H1 (cell line): Measurements from ENCODE around the gene HELT. TPM values are rescaled to one million over a fixed set of nuclear protein-coding genes. Genes with fewer than 3 reads are reported as not detected.
A peak's percentile ranks its signal among the peaks of the same experiment; 100 is the strongest.

Source experiments
- CTCF ChIA-PET: fragments of 300-600 bp; sonication (Branson Sonifier 250); formaldehyde crosslinking; loops from one replicate; lab custom pipeline; 2021; ENCODE audit not compliant: partially characterized antibody; lab: Charles Lee
- POLR2A ChIA-PET: fragments of 300-600 bp; sonication (Branson Sonifier 250); formaldehyde crosslinking; loops from one replicate; lab custom pipeline; 2021; ENCODE audit warnings: inconsistent platforms; ENCODE audit not compliant: partially characterized antibody; lab: Charles Lee
- DNase-seq, 2 experiments: peaks; one replicate each; pipeline versions ENCODE4 v3.0.0 to v3.0.0-alpha.2; 2010 to 2022; ENCODE audit warnings: low spot score in 2 of 2, low read depth in 1 of 2, mixed read lengths in 1 of 2
- FAIRE-seq: peaks from 2 replicates; lab custom pipeline; 2011; peaks lifted over from hg19 to GRCh38; lab: Jason Lieb, UNC
- H2AFZ ChIP-seq: 2 replicates; pipeline ENCODE4 v1.8.1; 2012; ENCODE audit warnings: low read length, inconsistent platforms
- H2AK5ac ChIP-seq: 2 replicates; pipeline ENCODE4 v1.6.1; 2013; ENCODE audit warnings: low read depth, low read length
- H2BK120ac ChIP-seq: replicated peaks from 2 replicates; pipeline ENCODE3; 2013; ENCODE audit warnings: low read depth, low read length, inconsistent platforms
- H2BK12ac ChIP-seq: 2 replicates; pipeline ENCODE4 v1.6.1; 2013; ENCODE audit warnings: low read depth, low read length
- H2BK15ac ChIP-seq: 2 replicates; pipeline ENCODE4 v1.6.1; 2013; ENCODE audit warnings: low read length
- H2BK20ac ChIP-seq: 2 replicates; pipeline ENCODE4 v1.6.1; 2013; ENCODE audit warnings: low read length
- H2BK5ac ChIP-seq: 2 replicates; pipeline ENCODE4 v1.6.1; 2013; ENCODE audit warnings: low read depth, low read length
- H3K14ac ChIP-seq: 2 replicates; pipeline ENCODE4 v1.6.1; 2013; ENCODE audit warnings: inconsistent platforms; ENCODE audit not compliant: insufficient read length
- H3K18ac ChIP-seq: 2 replicates; pipeline ENCODE4 v1.6.1; 2013; ENCODE audit warnings: low read length; ENCODE audit errors: extremely low read depth
- H3K23ac ChIP-seq: 2 replicates; pipeline ENCODE4 v1.6.1; 2013; ENCODE audit warnings: inconsistent platforms; ENCODE audit not compliant: insufficient read length
- H3K23me2 ChIP-seq: 2 replicates; pipeline ENCODE4 v1.6.1; 2013; ENCODE audit warnings: low read depth, low read length
- H3K27ac ChIP-seq: 2 replicates; pipeline ENCODE4 v1.6.1; 2011; ENCODE audit warnings: low read depth, low read length, inconsistent platforms
- H3K27me3 ChIP-seq, 4 experiments: replicated peaks in 1 of 4; 1 replicate in 1 of 4; 2 replicates in 3 of 4; pipeline versions ENCODE4 v1.6.1 to v1.8.1; 2011 to 2013; ENCODE audit warnings: low read length in 3 of 4, mild to moderate bottlenecking in 3 of 4, inconsistent platforms in 2 of 4, mixed read lengths in 2 of 4, moderate library complexity in 1 of 4; ENCODE audit not compliant: control insufficient read depth in 3 of 4, insufficient read depth in 3 of 4; ENCODE audit errors: extremely low read depth in 1 of 4
- H3K36me3 ChIP-seq, 4 experiments: 2 replicates each; pipeline versions ENCODE4 v1.6.1 to v1.8.1; 2011 to 2013; ENCODE audit warnings: mild to moderate bottlenecking in 4 of 4, low read length in 3 of 4, moderate library complexity in 2 of 4, control low read depth in 1 of 4, inconsistent platforms in 1 of 4; ENCODE audit not compliant: insufficient read depth in 4 of 4, control insufficient read depth in 2 of 4
- H3K4ac ChIP-seq: replicated peaks from 2 replicates; pipeline ENCODE3; 2013; ENCODE audit warnings: low read length, low read depth, mixed read lengths, inconsistent platforms; ENCODE audit not compliant: insufficient read length
- H3K4me1 ChIP-seq, 4 experiments: replicated peaks in 1 of 4; 1 replicate in 1 of 4; 2 replicates in 3 of 4; pipeline versions ENCODE4 v1.6.1 to v1.8.1; 2011 to 2013; ENCODE audit warnings: low read length in 3 of 4, inconsistent platforms in 2 of 4, mixed read lengths in 1 of 4; ENCODE audit not compliant: insufficient read depth in 4 of 4, control insufficient read depth in 3 of 4
- H3K4me2 ChIP-seq, 2 experiments: 2 replicates each; pipeline versions ENCODE4 v1.6.1 to v1.8.1; 2011 to 2013; ENCODE audit warnings: low read depth in 2 of 2, low read length in 2 of 2, control low read depth in 1 of 2, inconsistent platforms in 1 of 2, mild to moderate bottlenecking in 1 of 2; ENCODE audit not compliant: insufficient read depth in 1 of 2
- H3K4me3 ChIP-seq, 4 experiments: fragments of 200-600, 300-600 bp in 1 of 4; sonication (generic), shearing (Covaris generic), sonication (Bioruptor Twin) in 1 of 4; 2 replicates each; pipeline versions ENCODE4 v1.5.1 to v1.8.1; 2011 to 2016; ENCODE audit warnings: low read length in 4 of 4, low read depth in 3 of 4, control low read depth in 2 of 4, inconsistent platforms in 2 of 4, mild to moderate bottlenecking in 2 of 4, mixed read lengths in 1 of 4, moderate library complexity in 1 of 4; ENCODE audit not compliant: insufficient read depth in 2 of 4; ENCODE audit errors: extremely low read depth in 1 of 4
- H3K56ac ChIP-seq: replicated peaks from 2 replicates; pipeline ENCODE3; 2013; ENCODE audit warnings: low read depth, mild to moderate bottlenecking, mixed read lengths, low read length, inconsistent platforms; ENCODE audit not compliant: insufficient read length
- H3K79me1 ChIP-seq: 2 replicates; pipeline ENCODE4 v1.6.1; 2013; ENCODE audit warnings: low read depth, low read length, control low read depth
- H3K79me2 ChIP-seq, 2 experiments: 2 replicates each; pipeline versions ENCODE4 v1.6.1 to v1.8.1; 2012 to 2013; ENCODE audit warnings: low read length in 2 of 2, mild to moderate bottlenecking in 2 of 2, inconsistent platforms in 1 of 2; ENCODE audit not compliant: insufficient read depth in 2 of 2, control insufficient read depth in 1 of 2
- H3K9ac ChIP-seq, 4 experiments: replicated peaks in 1 of 4; 1 replicate in 1 of 4; 2 replicates in 3 of 4; pipeline versions ENCODE4 v1.6.1 to v1.8.1; 2011 to 2013; ENCODE audit warnings: low read depth in 3 of 4, low read length in 3 of 4, control low read depth in 2 of 4, mild to moderate bottlenecking in 2 of 4, moderate library complexity in 2 of 4, inconsistent platforms in 1 of 4; ENCODE audit errors: extremely low read depth in 1 of 4
- H3K9me3 ChIP-seq, 2 experiments: 2 replicates each; pipeline versions ENCODE4 v1.6.1 to v1.8.1; 2012 to 2013; ENCODE audit warnings: mild to moderate bottlenecking in 2 of 2, moderate library complexity in 2 of 2, control low read depth in 1 of 2, inconsistent platforms in 1 of 2, low read depth in 1 of 2, low read length in 1 of 2, mixed read lengths in 1 of 2; ENCODE audit not compliant: insufficient read depth in 2 of 2
- H4K20me1 ChIP-seq, 2 experiments: replicated peaks in 1 of 2; 2 replicates each; pipeline versions ENCODE3 to v1.8.1; 2011 to 2013; ENCODE audit warnings: inconsistent platforms in 2 of 2, low read length in 2 of 2, mild to moderate bottlenecking in 1 of 2; ENCODE audit not compliant: insufficient read depth in 2 of 2, control insufficient read depth in 1 of 2
- H4K5ac ChIP-seq: 2 replicates; pipeline ENCODE4 v1.6.1; 2013; ENCODE audit warnings: low read length, low read depth, mixed read lengths, inconsistent platforms; ENCODE audit not compliant: insufficient read length
- H4K8ac ChIP-seq: 2 replicates; pipeline ENCODE4 v1.8.0; 2013; ENCODE audit warnings: mild to moderate bottlenecking, moderate library complexity, low read length, inconsistent platforms; ENCODE audit not compliant: insufficient read depth; ENCODE audit errors: extremely low read depth
- H4K91ac ChIP-seq: replicated peaks from 2 replicates; pipeline ENCODE3; 2013; ENCODE audit warnings: low read length, mixed read lengths, inconsistent platforms; ENCODE audit not compliant: insufficient read length
- CBX8 ChIP-seq: fragments of 300-800, 300-1000 bp; sonication (generic); IDR thresholded peaks from 2 replicates; pipeline ENCODE4 v1.7.1; 2016; ENCODE audit warnings: low read depth, low read length, borderline replicate concordance
- CEBPB ChIP-seq: IDR thresholded peaks from 2 replicates; pipeline ENCODE4 v1.6.1; 2012; ENCODE audit warnings: low read depth, low read length
- CHD1 ChIP-seq: IDR thresholded peaks from 2 replicates; pipeline ENCODE4 v1.6.1; 2012; ENCODE audit warnings: low read depth, low read length, improper control_type of control experiment
- CTBP2 ChIP-seq: IDR thresholded peaks from 2 replicates; pipeline ENCODE4 v1.7.0; 2011; ENCODE audit warnings: borderline replicate concordance, mild to moderate bottlenecking, moderate library complexity, mixed read lengths, low read length; ENCODE audit not compliant: insufficient read depth, insufficient read length
- GTF2F1 ChIP-seq: IDR thresholded peaks from 2 replicates; pipeline ENCODE4 v1.6.1; 2012; ENCODE audit warnings: low read depth, low read length, improper control_type of control experiment, borderline replicate concordance
- HDAC2 ChIP-seq, 2 experiments: fragments of 300-600 bp in 1 of 2; sonication (generic) in 1 of 2; IDR thresholded peaks; 2 replicates each; pipeline ENCODE4 v1.6.1; 2011 to 2012; ENCODE audit warnings: low read depth in 2 of 2, low read length in 2 of 2, mild to moderate bottlenecking in 2 of 2, moderate library complexity in 2 of 2, borderline replicate concordance in 1 of 2, inconsistent platforms in 1 of 2
- HDAC6 ChIP-seq: IDR thresholded peaks from one replicate; pipeline ENCODE4 v1.7.1; 2012; ENCODE audit warnings: low read depth, mild to moderate bottlenecking, inconsistent platforms, low read length, moderate library complexity
- POLR2A ChIP-seq, 2 experiments: IDR thresholded peaks; 1 replicate in 1 of 2; 2 replicates in 1 of 2; pipeline ENCODE4 v1.6.1; 2011; ENCODE audit warnings: low read depth in 2 of 2, low read length in 2 of 2, mild to moderate bottlenecking in 2 of 2; ENCODE audit errors: control extremely low read depth in 1 of 2
- RNF2 ChIP-seq: fragments of 200-900, 300-1000 bp; sonication (generic); IDR thresholded peaks from 2 replicates; pipeline ENCODE4 v1.7.1; 2016; ENCODE audit warnings: borderline replicate concordance, low read depth, mild to moderate bottlenecking, antibody characterized with exemption, low read length; ENCODE audit not compliant: poor library complexity, severe bottlenecking; ENCODE audit errors: missing control alignments
- SIN3A ChIP-seq, 2 experiments: IDR thresholded peaks in 1 of 2; conservative IDR thresholded peaks in 1 of 2; 2 replicates each; pipeline ENCODE4 v1.6.1; 2011 to 2012; ENCODE audit warnings: low read length in 2 of 2, improper control_type of control experiment in 1 of 2, low read depth in 1 of 2, mild to moderate bottlenecking in 1 of 2
- TAF1 ChIP-seq: IDR thresholded peaks from 2 replicates; pipeline ENCODE4 v1.6.1; 2011; ENCODE audit warnings: mild to moderate bottlenecking, low read depth, low read length
- WGBS, 2 experiments: shearing (Covaris generic) in 1 of 2; methylation state at CpG; one replicate each; pipeline versions ENCODE4 v1.1.6 to v1.1.7; 2013 to 2015; ENCODE audit warnings: low lambda C conversion rate in 2 of 2, mixed read lengths in 2 of 2, inconsistent platforms in 1 of 2, low coverage in 1 of 2, missing lambda C conversion rate in 1 of 2; ENCODE audit not compliant: insufficient replicate concordance in 2 of 2, insufficient coverage in 1 of 2, insufficient read length in 1 of 2; ENCODE audit errors: extremely low coverage in 1 of 2, missing lambda C conversion rate in 1 of 2; 5-methylcytosine and 5-hydroxymethylcytosine counted together
- polyA plus RNA-seq, 7 experiments: library from polyadenylated mRNA; depleted of rRNA in 3 of 7; stranded (reverse) in 5 of 7; unstranded in 2 of 7; fragments of >200 nt in 5 of 7; fragments of 200-250 nt in 2 of 7; gene quantifications; 1 replicate in 5 of 7; 2 replicates in 1 of 7; 4 replicates in 1 of 7; pipeline versions ENCODE4 v1.2.1 to v1.2.3, GENCODE V29; 2011 to 2013; ENCODE audit warnings: missing spikeins in 2 of 7, mixed read lengths in 2 of 7
- total RNA-seq: library from RNA; stranded (reverse); fragmentation: NEBNext Ultra II Directional; extraction: Animal tissue kit (Norgen Biotek cat#: 25700); gene quantifications from 2 replicates; pipeline ENCODE4 v1.2.1, GENCODE V29; 2021

Gene HELT
- total and polyA plus RNA-seq, 2 of the 8 experiments (the other 6 are each of a cell fraction or from before 2014, with no cell fraction given): 0.32 to 0.35 TPM

DNA sequence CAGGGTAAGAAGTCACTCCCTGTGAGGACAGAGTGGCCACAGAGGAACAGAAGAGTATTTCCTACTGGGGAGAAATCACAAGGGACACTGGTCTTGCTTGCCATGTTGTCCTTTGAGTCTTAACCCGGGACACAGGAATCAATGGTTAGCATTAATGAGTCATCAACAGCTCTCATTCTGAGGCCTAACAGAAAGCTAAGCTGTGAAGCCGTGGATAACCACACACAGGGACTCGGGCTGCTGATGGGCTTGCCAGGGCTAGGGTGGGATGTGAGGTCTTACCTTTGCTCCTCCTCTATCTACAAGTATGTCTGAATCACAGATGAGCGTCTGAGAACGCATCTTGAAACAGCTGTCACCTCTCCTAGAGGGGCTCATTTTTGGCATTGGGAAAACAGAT is 22.2 kb downstream of the HELT start:
- no peak overlapping the region for H3K4ac ChIP-seq
- H2BK5ac ChIP-seq: no peak overlapping the region
- H3K56ac ChIP-seq: no peak overlapping the region
- CTCF ChIA-PET: interaction anchor here (0.6 to 13.9 kb wide), 29 partner anchors 9 to 997 kb away, joined by 3 to 210 read pairs (median 6); partner anchors contain the start of genes HELT and SLC25A4
- H3K4me2 ChIP-seq: no peak overlapping the region
- peak overlapping the region; percentile 3; the same call in 1 of the 2 replicates for H2BK12ac ChIP-seq
- no peaks in the 10 kb centered on the region; a peak in 1 of 8 replicates for H3K36me3 ChIP-seq
- H3K14ac ChIP-seq: no peak overlapping the region
- H3K9ac ChIP-seq: no peak overlapping the region
- H4K91ac ChIP-seq: peak overlapping the region; percentile 34
- H2AFZ ChIP-seq: no peak overlapping the region
- no peak overlapping the region for H2BK15ac ChIP-seq
- no peak for FAIRE-seq
- H2BK20ac ChIP-seq: peak overlapping the region; percentile 52; the same call in 1 of the 2 replicates
- no peaks in the 10 kb centered on the region for H3K79me1 ChIP-seq
- DNase-seq: no peak
- no peaks in the 10 kb centered on the region for H3K23me2 ChIP-seq
- H3K27ac ChIP-seq: no peak overlapping the region
- no peak overlapping the region for H3K18ac ChIP-seq
- WGBS, 2 experiments: 86% methylated on average over 5 of the region's 5 CpGs; no CpG with 5 or more reads in 1 of the 2 experiments
- H4K8ac ChIP-seq: no peak overlapping the region
- H2AK5ac ChIP-seq: no peak overlapping the region
- H3K23ac ChIP-seq: no peak overlapping the region
- H3K4me3 ChIP-seq: no peak overlapping the region
- H3K79me2 ChIP-seq: no peaks in the 10 kb centered on the region
- no peaks in the 10 kb centered on the region for H4K20me1 ChIP-seq
- H2BK120ac ChIP-seq: no peak overlapping the region
- peaks cover 0 to 2% (median 0%) of the 10 kb centered on the region in 4 experiments; a peak in 2 of 7 replicates for H3K27me3 ChIP-seq
- no peaks in the 10 kb centered on the region; a peak in 1 of 7 replicates for H3K4me1 ChIP-seq
- H4K5ac ChIP-seq: no peak overlapping the region
- peaks cover 7 to 18% of the 10 kb centered on the region in 2 experiments; a peak in 3 of 4 replicates for H3K9me3 ChIP-seq
- POLR2A ChIA-PET: no interaction called here
- no peak for TF ChIP-seq CTBP2
- no peak for TF ChIP-seq TAF1
- no peak for TF ChIP-seq CBX8
- TF ChIP-seq RNF2: no peak
- TF ChIP-seq POLR2A (IDR thresholded peaks at IDR 0.05; ENCODE audit: control extremely low read depth in 1 of 2, low read depth in 2 of 2, low read length in 2 of 2): no peak
- TF ChIP-seq CHD1: no peak
- no peak for TF ChIP-seq GTF2F1
- TF ChIP-seq CEBPB: no peak
- no peak for TF ChIP-seq HDAC2 (IDR thresholded peaks at IDR 0.05; ENCODE audit: borderline replicate concordance in 1 of 2, low read depth in 2 of 2, low read length in 2 of 2)
- no peak for TF ChIP-seq HDAC6
- TF ChIP-seq SIN3A (conservative IDR thresholded peaks at IDR 0.05 in 1 of 2, IDR thresholded peaks at IDR 0.05 in 1 of 2; ENCODE audit: low read depth in 1 of 2, low read length in 2 of 2): no peak
